ENCODE data around the gene TANK.
"Not testable (repeated sequence)": the region's sequence is repeated elsewhere in the genome, so short reads cannot be mapped to it uniquely, and the experiment has no call there.

TANK gene

GRCh38 chr2:161166538-161167409 is 6.5 kb downstream of the TANK start:
- peak; percentile 52 to 64 (median 63) for DNase-seq (ENCODE audit: low read depth in 2 of 3, low spot score in 1 of 3)

DNA sequence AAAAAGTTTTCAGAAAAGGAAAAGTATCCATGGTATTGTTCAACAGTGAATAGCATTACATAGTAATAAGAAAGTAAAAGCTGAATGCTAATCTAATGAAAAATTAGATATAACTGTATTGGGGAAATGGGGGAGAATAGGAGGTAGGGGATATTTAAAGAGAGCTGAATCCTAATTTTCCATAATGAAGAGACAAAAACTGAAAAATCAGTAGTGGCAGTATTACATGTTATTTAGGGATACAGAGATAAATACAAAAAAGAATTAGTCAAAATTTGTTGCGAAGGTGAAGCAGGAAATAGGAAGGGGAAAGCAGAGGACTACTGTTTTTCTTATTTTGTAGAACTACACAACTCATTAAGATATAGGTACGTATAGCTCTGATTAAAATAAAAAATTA is 9.1 kb downstream of the TANK start:
- no peak for DNase-seq (ENCODE audit: low read depth in 2 of 3, low spot score in 1 of 3)

GRCh38 chr2:161170377-161170776 is 10.1 kb downstream of the TANK start:
- DNase-seq (ENCODE audit: low read depth in 2 of 3, low spot score in 1 of 3) = no peak

- DNase-seq (ENCODE audit: low read depth in 2 of 3, low spot score in 1 of 3) = no peak
Observed at GRCh38 chr2:161170958-161171932, 11.0 kb downstream of the TANK start.

DNA sequence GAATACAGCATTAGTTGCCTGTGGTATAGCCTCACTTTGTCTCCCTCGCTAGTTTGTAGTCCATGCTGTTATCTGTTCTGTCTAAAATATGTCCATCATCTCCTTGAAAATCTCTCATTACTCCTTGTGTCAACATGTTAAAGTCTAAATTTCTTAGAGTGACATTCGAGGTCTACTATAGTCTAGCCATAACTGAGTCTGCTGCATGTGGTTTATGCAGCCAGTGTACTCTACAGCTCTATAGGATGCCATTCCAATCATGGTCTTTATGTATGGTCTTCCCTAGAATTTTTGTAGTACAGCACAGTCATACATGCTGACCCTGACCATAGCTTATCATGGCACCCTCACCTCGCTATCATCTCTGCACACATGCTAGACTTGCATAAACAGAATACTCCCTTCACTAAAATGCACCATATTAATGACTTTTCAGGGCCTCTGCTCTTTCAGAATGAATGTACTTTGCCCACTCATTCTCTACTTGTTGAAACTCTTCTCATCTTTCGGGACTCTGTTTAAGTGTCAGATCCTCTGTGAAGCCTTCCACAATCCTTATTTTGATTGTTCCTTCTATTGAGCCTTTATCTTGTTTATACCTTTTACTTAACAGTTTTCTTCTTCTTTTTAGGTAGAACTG is 12.8 kb downstream of the TANK start:
- peak in 1 of 3 donors; percentile 12 for DNase-seq (ENCODE audit: low read depth in 2 of 3, low spot score in 1 of 3)

DNA sequence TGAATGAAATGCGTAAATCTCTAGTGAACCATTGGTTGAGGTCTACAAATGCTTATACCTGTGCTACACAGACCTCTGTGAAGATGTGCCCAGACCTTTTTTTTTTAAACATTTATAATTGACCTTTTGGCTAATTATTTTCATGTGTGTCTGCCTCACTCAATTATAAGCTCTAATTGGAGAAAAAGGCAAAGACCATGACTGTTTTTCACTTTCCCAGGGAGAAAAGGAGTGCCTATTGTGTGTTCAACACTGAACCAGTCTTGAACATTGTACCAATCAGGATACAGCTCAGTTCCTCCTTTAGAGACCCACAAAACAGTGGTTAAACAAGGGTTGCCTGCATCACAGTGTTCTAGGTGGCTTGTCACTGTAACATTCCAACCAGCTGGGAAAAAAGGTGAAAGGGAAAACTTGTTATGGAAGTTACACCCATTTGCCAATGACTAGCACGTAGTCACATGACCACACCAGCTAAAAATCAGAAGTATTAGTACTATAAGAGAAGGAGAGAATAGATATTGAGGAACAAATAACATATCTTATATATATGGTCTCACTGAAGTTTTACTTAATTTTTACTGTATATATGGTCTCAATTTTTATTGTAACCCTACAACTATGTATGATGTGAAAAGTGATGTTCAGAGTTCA is 13.4 kb downstream of the TANK start:
- no peak for DNase-seq (ENCODE audit: low read depth in 2 of 3, low spot score in 1 of 3)

DNA sequence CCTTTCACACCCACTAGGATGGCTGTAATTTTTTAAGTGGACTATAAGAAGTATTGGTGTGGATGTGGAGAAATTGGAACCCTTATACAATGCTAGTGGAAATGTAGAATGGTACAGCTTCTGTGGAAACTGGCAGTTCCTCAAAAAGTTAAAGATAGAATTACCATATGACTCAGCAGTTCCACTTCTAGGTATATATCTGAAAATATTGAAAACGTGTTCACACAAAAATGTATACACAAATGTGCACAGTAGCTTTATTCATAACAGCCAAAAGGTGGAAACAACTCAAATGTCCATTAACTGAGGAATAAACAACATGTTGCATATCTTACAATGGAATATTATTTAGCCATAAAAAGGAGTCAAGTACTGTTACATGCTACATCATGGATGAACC is 17.7 kb downstream of the TANK start:
- DNase-seq (ENCODE audit: low read depth in 2 of 3, low spot score in 1 of 3) = no peak

GRCh38 chr2:161178756-161179155 is 18.5 kb downstream of the TANK start:
- DNase-seq (ENCODE audit: low read depth in 2 of 3, low spot score in 1 of 3) = no peak

DNA sequence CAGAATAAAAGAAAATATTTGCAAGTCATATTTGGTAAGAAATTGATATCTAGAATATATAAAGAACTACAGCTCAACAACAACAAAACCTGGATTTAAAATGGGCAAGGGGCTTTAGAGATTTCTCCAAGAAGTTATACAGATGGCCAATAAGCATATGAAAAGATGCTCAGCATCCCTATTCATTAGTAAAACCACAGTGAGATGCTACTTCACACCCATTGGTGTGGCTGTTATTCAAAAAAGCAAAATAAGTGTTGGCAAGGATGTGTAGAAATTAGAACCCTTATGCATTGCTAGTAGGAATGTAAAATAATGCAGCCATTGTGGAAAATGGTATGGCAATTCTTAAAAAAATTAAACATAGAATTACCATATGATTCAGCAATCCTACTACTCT is 29.8 kb downstream of the TANK start:
- no peak for DNase-seq (ENCODE audit: low read depth in 2 of 3, low spot score in 1 of 3)

DNA sequence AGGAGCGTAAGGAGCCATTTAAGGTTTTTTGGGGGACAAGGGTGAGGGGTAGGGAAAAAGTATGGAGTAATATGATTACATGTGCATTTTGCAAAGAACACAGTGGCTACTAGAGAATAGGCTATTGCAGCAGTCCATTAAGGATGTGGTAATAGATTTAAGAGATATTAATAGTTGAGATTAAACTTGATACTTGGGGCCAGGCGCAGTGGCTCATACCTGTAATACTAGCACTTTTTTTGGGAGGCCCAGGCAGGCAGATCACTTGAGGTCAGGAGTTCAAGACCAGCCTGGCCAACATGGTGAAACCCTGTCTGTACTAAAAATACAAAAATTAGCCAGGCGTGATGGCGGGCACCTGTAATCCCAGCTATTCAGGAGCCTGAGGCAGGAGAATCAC is 35.4 kb downstream of the TANK start:
- not testable (repeated sequence) for DNase-seq (ENCODE audit: low read depth in 2 of 3, low spot score in 1 of 3)

- DNase-seq (ENCODE audit: low read depth in 2 of 3, low spot score in 1 of 3) = no peak
Observed at GRCh38 chr2:161199912-161200701, 39.9 kb downstream of the TANK start.

GRCh38 chr2:161204846-161205245 is 44.6 kb downstream of the TANK start:
- DNase-seq (ENCODE audit: low read depth in 2 of 3, low spot score in 1 of 3) = no peak

DNA sequence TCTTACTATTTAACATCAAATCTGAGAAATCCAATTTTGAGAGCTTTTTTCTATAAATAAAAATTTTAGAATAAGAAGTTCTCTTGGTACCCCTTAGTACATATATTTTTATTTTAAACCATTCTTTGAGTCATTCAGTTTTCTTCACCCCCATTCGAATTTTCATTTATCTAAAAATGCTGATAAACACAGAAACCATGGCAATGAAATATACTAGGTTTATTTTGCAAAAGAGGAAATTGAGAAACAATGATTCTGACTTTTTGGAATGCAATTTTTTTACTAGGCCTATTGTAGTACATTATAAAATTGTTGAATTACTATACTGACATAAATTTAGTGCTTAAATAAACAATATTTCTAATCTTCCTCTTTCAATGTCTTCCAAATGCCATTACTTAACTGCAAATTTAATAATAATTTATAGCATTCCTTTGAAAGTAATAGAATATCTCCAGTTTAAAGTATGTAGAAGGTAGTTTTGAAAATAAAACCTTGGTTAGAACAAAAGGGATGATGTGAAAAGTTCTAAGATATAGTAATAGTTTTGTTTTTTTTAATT is 46.3 kb downstream of the TANK start:
- no peak for DNase-seq (ENCODE audit: low read depth in 2 of 3, low spot score in 1 of 3)

GRCh38 chr2:161207941-161208340 is 47.7 kb downstream of the TANK start:
- no peak for DNase-seq (ENCODE audit: low read depth in 2 of 3, low spot score in 1 of 3)

GRCh38 chr2:161208527-161209139 is 48.4 kb downstream of the TANK start:
- no peak for DNase-seq (ENCODE audit: low read depth in 2 of 3, low spot score in 1 of 3)

DNA sequence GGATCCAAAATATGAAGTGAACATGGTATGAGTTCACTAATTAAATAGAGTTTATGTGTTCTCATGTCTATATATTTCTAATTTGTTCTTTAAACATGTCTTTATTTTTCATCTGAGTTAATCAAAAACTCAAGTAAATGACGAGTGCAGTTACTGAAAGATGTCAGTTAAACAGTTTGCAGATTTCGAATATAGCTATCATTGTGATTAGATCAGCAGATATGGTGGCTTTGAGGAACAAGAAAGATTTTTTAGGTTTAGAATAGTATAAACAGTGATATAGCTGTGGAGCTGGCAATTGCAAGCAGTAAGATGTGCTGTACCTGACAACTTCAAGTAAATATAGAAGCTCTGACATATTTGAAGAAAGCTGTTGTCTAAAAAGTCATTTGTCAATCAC is 49.7 kb downstream of the TANK start:
- no peak for DNase-seq (ENCODE audit: low read depth in 2 of 3, low spot score in 1 of 3)

- no peak for DNase-seq (ENCODE audit: low read depth in 2 of 3, low spot score in 1 of 3)
Observed at GRCh38 chr2:161217597-161218185, 57.5 kb downstream of the TANK start.

GRCh38 chr2:161219211-161219610 is 59.0 kb downstream of the TANK start:
- no peak for DNase-seq (ENCODE audit: low read depth in 2 of 3, low spot score in 1 of 3)

DNA sequence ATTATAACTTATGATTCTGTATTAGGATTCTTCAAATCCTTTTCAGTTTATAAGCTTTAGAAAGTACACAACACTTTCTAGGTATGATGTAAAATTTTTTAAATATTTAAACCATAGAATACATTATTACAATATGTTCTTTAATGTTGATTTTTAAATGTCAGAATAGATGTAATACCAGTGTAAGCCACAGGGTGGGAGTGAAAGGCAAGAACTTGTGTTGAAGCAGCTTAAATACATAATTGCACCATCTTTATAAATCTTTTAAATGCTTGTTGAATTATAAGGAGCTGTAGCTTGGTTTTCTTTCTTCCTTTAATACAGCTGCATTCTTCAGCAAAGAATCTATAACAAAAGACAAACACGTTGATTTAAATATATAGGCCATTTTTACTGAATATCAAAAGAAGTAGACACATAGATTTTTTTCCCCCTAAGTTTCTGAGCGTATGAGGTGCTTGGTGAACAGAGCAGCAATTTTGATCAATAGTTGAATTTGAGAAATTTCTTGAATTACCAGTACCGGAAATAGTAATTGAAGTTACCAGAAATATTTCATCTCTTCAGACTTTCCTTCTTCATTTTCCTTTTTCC is 63.0 kb downstream of the TANK start:
- DNase-seq (ENCODE audit: low read depth in 2 of 3, low spot score in 1 of 3) = peak in 1 of 3 donors; percentile 35
